SW480 (cell line): ENCODE measurements around the gene LGALS7.
"Not testable (repeated sequence)": the region's sequence is repeated elsewhere in the genome, so short reads cannot be mapped to it uniquely, and the experiment has no call there.

Experiments used
- DNase-seq: peaks from one replicate; pipeline ENCODE4 v3.0.0-alpha.2; 2016; ENCODE audit warnings: low spot score

The LGALS7 gene

GRCh38 chr19:38770949-38771275, 2.4 kb downstream of the LGALS7 start:
- DNase-seq = not testable (repeated sequence)

GRCh38 chr19:38770228-38770948, 2.9 kb downstream of the LGALS7 start:
- DNase-seq = not testable (repeated sequence)

- no peak for DNase-seq
These were observed 3.6 kb downstream of the LGALS7 start for GRCh38 chr19:38769635-38770211.

- no peak for DNase-seq
These were observed 6.9 kb downstream of the LGALS7 start for GRCh38 chr19:38766276-38767047.

- no peak for DNase-seq
These were observed 8.1 kb downstream of the LGALS7 start for GRCh38 chr19:38765214-38765613.

GRCh38 chr19:38763795-38764220, 9.5 kb downstream of the LGALS7 start:
- no peak for DNase-seq

- not testable (repeated sequence) for DNase-seq
These were observed 11.4 kb downstream of the LGALS7 start for GRCh38 chr19:38761884-38762389.

- not testable (repeated sequence) for DNase-seq
These were observed 12.4 kb downstream of the LGALS7 start for GRCh38 chr19:38760805-38761517.

- DNase-seq = no peak
These were observed 13.7 kb downstream of the LGALS7 start for GRCh38 chr19:38759590-38760003.

- not testable (repeated sequence) for DNase-seq
These were observed 19.1 kb downstream of the LGALS7 start for GRCh38 chr19:38754196-38754595.

GRCh38 chr19:38753783-38754182, 19.5 kb downstream of the LGALS7 start:
- not testable (repeated sequence) for DNase-seq

GRCh38 chr19:38745316-38745715, 28.0 kb downstream of the LGALS7 start:
- DNase-seq = no peak

- no peak for DNase-seq
These were observed 28.4 kb downstream of the LGALS7 start for GRCh38 chr19:38744874-38745273.

- DNase-seq = no peak
These were observed 29.0 kb downstream of the LGALS7 start, which contains the start of gene CAPN12 for GRCh38 chr19:38744298-38744681. TSS of gene CAPN12 (minus strand) at chr19:38744474. CDS start at chr19:38744165, 309 bp downstream.

GRCh38 chr19:38743394-38744297, 29.7 kb downstream of the LGALS7 start:
- no peak for DNase-seq

GRCh38 chr19:38742906-38743305, 30.4 kb downstream of the LGALS7 start:
- DNase-seq = no peak

- no peak for DNase-seq
These were observed 31.0 kb downstream of the LGALS7 start for GRCh38 chr19:38742296-38742695.

GRCh38 chr19:38741670-38742069, 31.6 kb downstream of the LGALS7 start:
- no peak for DNase-seq

GRCh38 chr19:38740932-38741331, 32.4 kb downstream of the LGALS7 start:
- DNase-seq = no peak

GRCh38 chr19:38740257-38740592, 33.1 kb downstream of the LGALS7 start:
- no peak for DNase-seq
